ENCODE data around the gene OOSP3. TPM values are rescaled to one million over a fixed set of nuclear protein-coding genes. Genes with fewer than 3 reads are reported as not detected.
A peak's percentile ranks its signal among the peaks of the same experiment; 100 is the strongest.

The OOSP3 gene
- total RNA-seq, 2 donors from 2014 or later = not detected

GRCh38 chr11:59918480-59918879 is 39.9 kb downstream of the OOSP3 start:
- Histone ChIP-seq H3K27me3 (no peaks in the 10 kb centered on the region), H3K4me3 (no peak overlapping the region), H3K4me1 (no peaks in the 10 kb centered on the region), H3K9me3 (peaks cover 6 to 22% of the 10 kb centered on the region in 2 donors), H3K27ac (no peak overlapping the region), H3K36me3 (no peaks in the 10 kb centered on the region)
- no peak for TF ChIP-seq CTCF (IDR thresholded peaks at IDR 0.05)
- no peak for DNase-seq (ENCODE audit: low spot score)

- peak in 1 of 2 donors; percentile 41 for TF ChIP-seq CTCF (IDR thresholded peaks at IDR 0.05)
- Histone ChIP-seq H3K4me1 (no peaks in the 10 kb centered on the region), H3K9me3 (peaks cover 12 to 28% of the 10 kb centered on the region in 2 donors), H3K27me3 (no peaks in the 10 kb centered on the region), H3K4me3 (no peak overlapping the region), H3K36me3 (no peaks in the 10 kb centered on the region), H3K27ac (no peak overlapping the region)
- no peak for DNase-seq (ENCODE audit: low spot score)
Measured at GRCh38 chr11:59918987-59919589, 40.5 kb downstream of the OOSP3 start.

- no peak for DNase-seq (ENCODE audit: low spot score)
- H3K4me3 ChIP-seq = no peak overlapping the region
- peaks cover 19 to 51% of the 10 kb centered on the region in 2 donors for H3K9me3 ChIP-seq
- TF ChIP-seq CTCF (IDR thresholded peaks at IDR 0.05) = no peak
- H3K4me1 ChIP-seq = no peaks in the 10 kb centered on the region
- no peaks in the 10 kb centered on the region for H3K27me3 ChIP-seq
- no peak overlapping the region for H3K27ac ChIP-seq
- no peaks in the 10 kb centered on the region for H3K36me3 ChIP-seq
Measured at GRCh38 chr11:59923813-59924212, 45.2 kb downstream of the OOSP3 start.

GRCh38 chr11:59931688-59932087 is 53.1 kb downstream of the OOSP3 start:
- TF ChIP-seq CTCF (IDR thresholded peaks at IDR 0.05) = no peak
- no peak overlapping the region for H3K27ac ChIP-seq

GRCh38 chr11:59938132-59938531 is 59.5 kb downstream of the OOSP3 start, which contains the start of gene OOSP1:
Gene OOSP1, plus strand, starts transcription at chr11:59938432. Its CDS starts 23 bp downstream, at chr11:59938455.
- no peak within 1 kb of the TSS for H3K27ac ChIP-seq
- H3K36me3 ChIP-seq = no peaks in the 10 kb centered on the region
- no peak within 1 kb of the TSS for H3K4me3 ChIP-seq
- TF ChIP-seq CTCF (IDR thresholded peaks at IDR 0.05) = no peak
- no peaks in the 10 kb centered on the region for H3K27me3 ChIP-seq
- no peak for DNase-seq (ENCODE audit: low spot score)
- no peaks in the 10 kb centered on the region for H3K4me1 ChIP-seq
- no peaks in the 10 kb centered on the region for H3K9me3 ChIP-seq

More at GRCh38 chr11:59931688-59932087, 53.1 kb downstream of the OOSP3 start:
- Histone ChIP-seq H3K27me3 (no peaks in the 10 kb centered on the region), H3K9me3 (no peaks in the 10 kb centered on the region), H3K4me3 (no peak overlapping the region), H3K4me1 (no peaks in the 10 kb centered on the region), H3K36me3 (no peaks in the 10 kb centered on the region)
- no peak for DNase-seq (ENCODE audit: low spot score)

- no peaks in the 10 kb centered on the region for H3K27me3 ChIP-seq
- H3K9me3 ChIP-seq = no peaks in the 10 kb centered on the region
- no peak for DNase-seq (ENCODE audit: low spot score)
- no peaks in the 10 kb centered on the region for H3K4me1 ChIP-seq
- TF ChIP-seq CTCF (IDR thresholded peaks at IDR 0.05) = no peak
- no peak overlapping the region for H3K27ac ChIP-seq
- no peaks in the 10 kb centered on the region for H3K36me3 ChIP-seq
- H3K4me3 ChIP-seq = no peak overlapping the region
Measured at GRCh38 chr11:59938718-59939117, 60.1 kb downstream of the OOSP3 start.
